Astrocyte of the cerebellum (primary cell): ENCODE data around the gene ABHD2.

Experiments used
- DNase-seq: peaks from one replicate; pipeline ENCODE4 v3.0.0-alpha.2; 2011; ENCODE audit warnings: low read depth
- H3K4me3 ChIP-seq: 2 replicates; pipeline ENCODE4 v1.5.1; 2011; ENCODE audit warnings: mild to moderate bottlenecking, low read depth, low read length, moderate library complexity
- in situ Hi-C: cut with HindIII; loops from 2 replicates; pipeline ENCODE4 v1.10.0; 2017; ENCODE audit warnings: low sequenced_read_pairs
- TF ChIP-seq, protein P1 (sequence below): IDR thresholded peaks from 2 replicates; pipeline ENCODE4 v1.5.1; 2012; ENCODE audit warnings: low read length, low read depth, moderate library complexity, mild to moderate bottlenecking; ENCODE audit errors: missing control alignments

ABHD2 gene

DNA sequence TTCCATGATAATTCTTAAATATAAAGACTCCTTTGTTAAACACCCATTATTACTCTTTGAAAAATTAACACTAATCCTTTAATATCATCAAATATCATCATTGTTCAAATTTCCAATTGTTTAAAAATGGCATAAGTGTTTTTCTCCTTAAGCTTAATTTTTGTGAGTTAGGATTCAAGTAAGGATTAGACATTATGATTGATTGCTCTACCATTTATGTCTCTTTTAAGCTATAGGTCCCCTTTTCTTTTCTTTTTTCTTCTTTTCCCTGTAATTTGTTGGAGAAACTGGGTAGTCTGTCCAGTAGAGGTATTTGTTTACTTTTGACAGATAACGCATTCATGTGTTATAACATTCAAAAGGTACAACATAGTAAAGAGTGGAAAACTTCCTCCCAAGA, 9.1 kb downstream of the ABHD2 start:
- in situ Hi-C loops: no loop called here
- no peak overlapping the region for H3K4me3 ChIP-seq
- no peak for DNase-seq
- TF ChIP-seq, protein P1, sequence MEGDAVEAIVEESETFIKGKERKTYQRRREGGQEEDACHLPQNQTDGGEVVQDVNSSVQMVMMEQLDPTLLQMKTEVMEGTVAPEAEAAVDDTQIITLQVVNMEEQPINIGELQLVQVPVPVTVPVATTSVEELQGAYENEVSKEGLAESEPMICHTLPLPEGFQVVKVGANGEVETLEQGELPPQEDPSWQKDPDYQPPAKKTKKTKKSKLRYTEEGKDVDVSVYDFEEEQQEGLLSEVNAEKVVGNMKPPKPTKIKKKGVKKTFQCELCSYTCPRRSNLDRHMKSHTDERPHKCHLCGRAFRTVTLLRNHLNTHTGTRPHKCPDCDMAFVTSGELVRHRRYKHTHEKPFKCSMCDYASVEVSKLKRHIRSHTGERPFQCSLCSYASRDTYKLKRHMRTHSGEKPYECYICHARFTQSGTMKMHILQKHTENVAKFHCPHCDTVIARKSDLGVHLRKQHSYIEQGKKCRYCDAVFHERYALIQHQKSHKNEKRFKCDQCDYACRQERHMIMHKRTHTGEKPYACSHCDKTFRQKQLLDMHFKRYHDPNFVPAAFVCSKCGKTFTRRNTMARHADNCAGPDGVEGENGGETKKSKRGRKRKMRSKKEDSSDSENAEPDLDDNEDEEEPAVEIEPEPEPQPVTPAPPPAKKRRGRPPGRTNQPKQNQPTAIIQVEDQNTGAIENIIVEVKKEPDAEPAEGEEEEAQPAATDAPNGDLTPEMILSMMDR: no peak

DNA sequence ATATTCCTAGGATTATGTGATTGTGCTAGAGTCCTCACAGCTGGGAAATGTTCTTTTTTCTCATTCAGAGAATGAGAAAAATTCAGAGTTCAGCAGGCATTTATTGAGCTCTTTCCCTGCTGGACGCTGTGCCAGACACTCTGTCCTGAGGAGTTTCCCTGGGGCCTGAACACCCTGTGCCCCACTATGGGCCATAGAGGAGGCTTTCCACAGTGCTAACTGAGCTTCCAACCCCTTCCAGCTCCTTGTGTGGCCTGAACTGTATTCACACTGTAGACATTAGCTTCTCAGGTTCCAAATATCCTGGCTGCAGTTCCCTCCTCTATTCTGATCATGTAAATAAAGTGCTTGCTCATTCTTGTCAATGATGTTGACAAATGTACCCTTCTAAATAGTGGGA, 10.0 kb downstream of the ABHD2 start:
- TF ChIP-seq, protein P1: no peak
- in situ Hi-C loops: no loop called here
- H3K4me3 ChIP-seq: no peak overlapping the region
- DNase-seq: no peak

DNA sequence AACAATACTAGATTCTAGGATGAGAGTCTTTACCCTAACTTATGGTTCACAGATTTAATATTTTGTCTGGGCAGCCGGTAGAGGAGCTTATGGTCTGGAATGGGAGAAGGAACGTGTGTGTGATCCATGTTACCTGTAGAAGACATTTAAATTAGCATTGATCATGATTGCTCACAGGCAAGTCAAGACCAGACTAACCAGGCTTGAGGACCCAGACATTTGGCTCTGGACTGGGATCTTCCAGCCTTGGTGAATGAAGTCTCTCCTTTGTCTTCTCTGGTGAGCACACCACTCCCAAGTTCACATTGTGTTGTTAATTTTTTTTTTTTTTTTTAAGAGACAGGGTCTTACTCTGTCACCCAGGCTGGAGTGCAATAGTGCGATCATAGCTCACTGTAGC, 11.7 kb downstream of the ABHD2 start:
- no peak overlapping the region for H3K4me3 ChIP-seq
- no peak for DNase-seq
- TF ChIP-seq, protein P1: no peak
- in situ Hi-C loops: no loop called here

DNA sequence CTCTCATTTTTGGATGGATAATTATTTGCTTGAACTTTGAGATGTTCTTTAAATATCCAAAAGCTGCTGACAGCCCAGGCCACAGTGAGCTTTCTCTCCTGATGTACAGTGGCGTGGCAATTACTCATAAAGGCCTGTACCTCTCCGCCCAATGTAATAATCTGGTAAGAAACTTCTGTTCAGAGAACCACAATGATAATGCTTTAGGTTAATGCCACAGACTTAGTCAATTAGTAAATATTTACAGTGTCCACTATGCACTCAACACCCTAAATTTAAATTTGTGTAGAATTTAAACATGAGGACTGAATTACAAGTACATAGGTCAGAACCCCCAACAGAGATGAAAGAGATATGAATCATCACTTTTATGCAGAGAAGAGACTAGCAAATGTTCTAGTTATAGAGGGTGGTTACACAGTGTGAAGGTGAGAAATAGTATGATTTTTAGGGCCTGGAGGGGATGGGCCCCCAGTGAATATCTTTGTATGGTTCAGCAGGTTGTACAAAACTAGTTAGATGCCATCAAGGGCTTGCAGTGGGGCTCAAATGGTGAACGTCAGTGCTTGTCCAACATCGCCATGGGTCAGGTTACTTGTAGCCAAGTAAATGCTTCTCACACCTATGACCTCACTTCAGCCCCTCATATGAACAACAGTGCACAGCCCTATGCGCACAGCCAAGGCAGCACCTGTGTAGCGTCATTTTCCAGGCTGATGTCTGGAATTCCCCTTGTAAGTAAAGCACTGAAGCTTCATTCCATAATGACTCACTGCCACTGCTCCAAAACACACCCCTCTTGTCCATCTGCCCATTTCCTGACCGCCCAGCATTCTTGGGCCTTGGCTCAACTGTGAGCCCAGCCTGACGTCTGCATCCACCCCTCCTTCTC, 13.3 kb downstream of the ABHD2 start:
- in situ Hi-C loops: no loop called here
- DNase-seq: peak; percentile 97
- no peak overlapping the region for H3K4me3 ChIP-seq
- TF ChIP-seq, protein P1: no peak

DNA sequence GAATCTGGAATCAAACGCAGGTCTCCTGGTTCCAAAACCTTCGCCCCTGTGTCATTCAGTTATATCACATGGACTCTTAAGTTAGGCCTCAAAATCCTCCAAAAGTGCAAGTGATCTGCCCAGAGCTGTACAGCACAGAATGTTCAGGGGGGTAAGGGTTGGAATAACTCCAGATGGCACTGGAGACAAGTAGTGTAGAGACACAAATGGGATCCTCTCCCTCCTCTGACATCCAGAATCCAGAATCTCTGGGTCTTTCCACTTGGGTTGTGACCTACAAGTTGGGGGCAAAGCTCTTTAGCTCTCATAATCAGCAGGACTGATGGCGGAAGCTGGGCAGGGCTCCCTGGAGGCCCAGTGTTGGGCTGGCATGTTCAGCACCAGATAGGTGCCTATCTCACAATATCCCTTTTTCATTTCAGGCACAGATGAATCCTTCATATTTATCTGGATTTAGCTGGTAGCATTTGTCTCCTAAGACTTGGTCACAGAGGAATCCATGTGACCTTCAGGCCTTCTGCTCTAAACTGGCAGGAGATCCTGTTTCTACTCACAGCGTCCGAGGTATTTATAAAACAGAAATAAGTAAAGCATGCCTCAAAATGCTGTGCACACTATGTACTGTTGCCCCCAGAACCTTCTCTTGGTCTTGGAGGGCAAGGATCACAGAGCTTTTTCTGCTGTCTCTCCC, 15.4 kb downstream of the ABHD2 start:
- in situ Hi-C loops: no loop called here
- DNase-seq: no peak

DNA sequence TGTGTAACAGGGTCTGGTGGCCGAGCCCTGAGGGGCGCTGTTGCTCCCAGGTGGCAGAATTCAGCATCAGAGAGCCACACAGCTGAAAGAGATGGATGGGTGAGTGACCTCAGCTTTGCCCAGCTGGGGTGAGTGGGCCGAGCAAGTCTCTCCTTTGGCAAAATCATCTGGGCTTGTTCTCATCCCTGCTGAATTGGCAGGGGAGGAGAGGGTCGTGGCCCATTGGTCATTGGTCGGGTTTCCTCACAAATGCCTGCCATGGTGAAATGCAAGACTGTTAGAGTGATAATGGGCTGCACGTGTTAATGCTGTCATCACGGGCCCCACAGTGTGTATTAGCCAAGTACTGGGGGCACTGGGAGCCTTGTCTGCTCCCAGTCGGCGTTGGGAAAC, 15.9 kb downstream of the ABHD2 start:
- no peak for DNase-seq
- in situ Hi-C loops: no loop called here
- TF ChIP-seq, protein P1: no peak
- no peak overlapping the region for H3K4me3 ChIP-seq

More for the DNA sequence above, 15.4 kb downstream of the ABHD2 start:
- TF ChIP-seq, protein P1: no peak
- no peak overlapping the region for H3K4me3 ChIP-seq
